HG02623 (cell line): ENCODE measurements around the gene DAAM1.

Experiments used
- ATAC-seq: cut with Tn5 transposase; IDR thresholded peaks from one replicate; pipeline ENCODE4 v1.9.1; 2021; ENCODE audit warnings: moderate library complexity; ENCODE audit not compliant: unreplicated experiment

The DAAM1 gene

GRCh38 chr14:59415836-59416602 lies 227.6 kb downstream of the DAAM1 start:
- ATAC-seq, result no peak

- no peak for ATAC-seq
Measured at GRCh38 chr14:59417311-59417710, 228.8 kb downstream of the DAAM1 start.

GRCh38 chr14:59419303-59419702 lies 230.8 kb downstream of the DAAM1 start:
- no peak for ATAC-seq
